ENCODE results near the gene ACADM. TPM values are rescaled to one million over a fixed set of nuclear protein-coding genes. Genes with fewer than 3 reads are reported as not detected.
A peak's percentile ranks its signal among the peaks of the same experiment; 100 is the strongest.
"Not testable (repeated sequence)": the region's sequence is repeated elsewhere in the genome, so short reads cannot be mapped to it uniquely, and the experiment has no call there.

Gene ACADM
- total RNA-seq, 3 donors from 2014 or later (not counting 1 experiment from before 2014, with no cell fraction given), result 15.2 to 20.9 (median 17.7) TPM

DNA sequence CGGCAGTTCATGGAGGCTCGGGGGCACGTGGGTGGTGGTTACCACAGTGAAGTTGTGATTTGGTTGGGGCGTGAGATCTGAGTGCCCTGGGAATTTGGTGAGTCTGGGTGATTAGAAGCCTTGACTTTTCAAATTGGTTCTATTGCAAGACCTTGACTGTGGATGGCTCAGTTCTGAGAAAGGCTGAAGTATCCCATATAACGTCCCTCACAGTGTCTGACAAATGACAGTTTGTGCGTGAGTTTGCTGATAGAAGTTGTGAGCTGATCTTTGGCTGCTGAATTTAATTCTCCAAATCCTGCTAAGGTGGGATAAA, 72.7 kb downstream of the ACADM start:
- Mint-ChIP-seq H3K4me3 (no peak overlapping the region), H3K4me1 (peaks cover 8 to 22% of the 10 kb centered on the region in 2 donors), H3K27me3 (ENCODE audit: low read depth in 2 of 2) (no peaks in the 10 kb centered on the region), H3K27ac (no peak overlapping the region), H3K9me3 (no peaks in the 10 kb centered on the region), H3K36me3 (peaks cover 9% of the 10 kb centered on the region)
- intact Hi-C loops (cut with micrococcal nuclease), result no loop called here
- ATAC-seq (no peak), DNase-seq (no peak)
- TF ChIP-seq, protein P1, sequence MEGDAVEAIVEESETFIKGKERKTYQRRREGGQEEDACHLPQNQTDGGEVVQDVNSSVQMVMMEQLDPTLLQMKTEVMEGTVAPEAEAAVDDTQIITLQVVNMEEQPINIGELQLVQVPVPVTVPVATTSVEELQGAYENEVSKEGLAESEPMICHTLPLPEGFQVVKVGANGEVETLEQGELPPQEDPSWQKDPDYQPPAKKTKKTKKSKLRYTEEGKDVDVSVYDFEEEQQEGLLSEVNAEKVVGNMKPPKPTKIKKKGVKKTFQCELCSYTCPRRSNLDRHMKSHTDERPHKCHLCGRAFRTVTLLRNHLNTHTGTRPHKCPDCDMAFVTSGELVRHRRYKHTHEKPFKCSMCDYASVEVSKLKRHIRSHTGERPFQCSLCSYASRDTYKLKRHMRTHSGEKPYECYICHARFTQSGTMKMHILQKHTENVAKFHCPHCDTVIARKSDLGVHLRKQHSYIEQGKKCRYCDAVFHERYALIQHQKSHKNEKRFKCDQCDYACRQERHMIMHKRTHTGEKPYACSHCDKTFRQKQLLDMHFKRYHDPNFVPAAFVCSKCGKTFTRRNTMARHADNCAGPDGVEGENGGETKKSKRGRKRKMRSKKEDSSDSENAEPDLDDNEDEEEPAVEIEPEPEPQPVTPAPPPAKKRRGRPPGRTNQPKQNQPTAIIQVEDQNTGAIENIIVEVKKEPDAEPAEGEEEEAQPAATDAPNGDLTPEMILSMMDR (IDR thresholded peaks at IDR 0.05), result no peak
- Histone ChIP-seq H3K27ac (ENCODE audit: low read length) (no peak overlapping the region), H3K36me3 (ENCODE audit: control insufficient read depth, insufficient read depth, low read length) (peaks cover 51% of the 10 kb centered on the region), H3K4me1 (ENCODE audit: control insufficient read depth, insufficient read depth, low read length) (no peaks in the 10 kb centered on the region), H3K9me3 (ENCODE audit: control insufficient read depth, insufficient read depth, low read length) (no peaks in the 10 kb centered on the region), H3K27me3 (ENCODE audit: control insufficient read depth, insufficient read depth, low read length) (no peaks in the 10 kb centered on the region), H3K4me3 (ENCODE audit: low read length) (no peak overlapping the region)
- WGBS (ENCODE audit: insufficient coverage), result 74% methylated on average over 6 of the region's 6 CpGs

DNA sequence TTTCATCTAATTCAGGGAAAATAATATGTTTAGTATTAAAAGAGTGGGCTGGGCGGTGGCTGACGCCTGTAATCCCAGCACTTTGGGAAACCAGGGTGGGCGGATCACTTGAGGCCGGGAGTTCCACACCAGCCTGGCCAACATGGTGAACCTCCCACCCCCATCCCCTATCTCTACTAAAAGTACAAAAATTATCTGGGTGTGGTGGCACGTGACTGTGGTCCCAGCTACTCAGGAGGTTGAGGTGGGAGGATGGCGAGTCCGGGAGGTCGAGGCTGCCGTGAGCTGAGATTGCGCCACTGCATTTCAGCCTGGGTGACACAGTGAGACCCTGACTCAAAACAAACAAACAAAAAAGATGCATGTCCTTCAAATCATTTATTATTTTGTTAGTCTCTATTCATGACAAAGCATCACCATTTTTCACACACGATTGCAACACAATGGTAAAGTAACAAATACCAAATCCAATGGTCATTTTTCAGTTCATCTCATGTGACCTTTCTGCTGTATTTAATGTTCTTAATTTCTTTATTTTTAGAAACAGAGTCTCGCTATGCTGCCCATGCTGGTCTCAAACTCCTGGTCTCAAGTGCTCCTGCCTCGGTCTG, 73.2 kb downstream of the ACADM start:
- peak overlapping the region in 1 of 2 donors; percentile 54 for H3K27ac Mint-ChIP-seq
- H3K9me3 Mint-ChIP-seq, result no peaks in the 10 kb centered on the region
- Histone ChIP-seq H3K36me3 (ENCODE audit: control insufficient read depth, insufficient read depth, low read length) (peaks cover 46% of the 10 kb centered on the region), H3K4me1 (ENCODE audit: control insufficient read depth, insufficient read depth, low read length) (no peaks in the 10 kb centered on the region), H3K27me3 (ENCODE audit: control insufficient read depth, insufficient read depth, low read length) (no peaks in the 10 kb centered on the region), H3K27ac (ENCODE audit: low read length) (no peak overlapping the region), H3K4me3 (ENCODE audit: low read length) (no peak overlapping the region), H3K9me3 (ENCODE audit: control insufficient read depth, insufficient read depth, low read length) (no peaks in the 10 kb centered on the region)
- ATAC-seq (no peak), DNase-seq (no peak)
- H3K27me3 Mint-ChIP-seq (ENCODE audit: low read depth in 2 of 2), result no peaks in the 10 kb centered on the region
- H3K4me1 Mint-ChIP-seq, result peaks cover 5 to 22% of the 10 kb centered on the region in 2 donors
- 95% methylated on average over 10 of the region's 13 CpGs for WGBS (ENCODE audit: insufficient coverage)
- intact Hi-C loops (cut with micrococcal nuclease), result no loop called here
- no peak overlapping the region for H3K4me3 Mint-ChIP-seq
- peaks cover 9% of the 10 kb centered on the region for H3K36me3 Mint-ChIP-seq
- TF ChIP-seq, protein P1 (IDR thresholded peaks at IDR 0.05), result no peak

DNA sequence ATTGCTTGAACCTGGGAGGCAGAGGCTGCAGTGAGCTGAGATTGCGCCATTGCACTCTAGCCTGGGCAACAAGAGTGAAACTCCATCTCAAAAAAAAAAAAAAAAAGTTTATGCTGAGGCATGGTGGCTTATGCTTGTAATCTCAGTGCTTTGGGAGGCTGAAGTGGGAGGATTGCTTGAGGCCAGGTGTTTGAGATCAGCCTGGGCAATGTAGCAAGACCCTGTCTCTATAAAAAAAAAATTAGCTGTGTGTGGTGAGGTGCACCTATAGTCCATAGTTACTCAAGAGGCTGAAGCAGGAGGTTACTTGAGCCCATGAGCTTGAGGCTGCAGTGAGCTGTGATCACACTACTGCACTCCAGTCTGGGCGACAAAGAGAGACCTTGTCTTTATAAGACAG, 77.0 kb downstream of the ACADM start:
- H3K27me3 ChIP-seq (ENCODE audit: control insufficient read depth, insufficient read depth, low read length); H3K27ac ChIP-seq (ENCODE audit: low read length); H3K27me3 Mint-ChIP-seq (ENCODE audit: low read depth in 2 of 2); DNase-seq; H3K9me3 ChIP-seq (ENCODE audit: control insufficient read depth, insufficient read depth, low read length); H3K4me1 Mint-ChIP-seq; ATAC-seq; H3K4me3 ChIP-seq (ENCODE audit: low read length); H3K9me3 Mint-ChIP-seq; H3K27ac Mint-ChIP-seq; H3K4me1 ChIP-seq (ENCODE audit: control insufficient read depth, insufficient read depth, low read length); H3K4me3 Mint-ChIP-seq; intact Hi-C loops (cut with micrococcal nuclease); H3K36me3 Mint-ChIP-seq: not testable (repeated sequence)
- H3K36me3 ChIP-seq (ENCODE audit: control insufficient read depth, insufficient read depth, low read length), result peaks cover 11% of the 10 kb centered on the region
- 100% methylated on average over 1 of the region's 2 CpGs for WGBS (ENCODE audit: insufficient coverage)

DNA sequence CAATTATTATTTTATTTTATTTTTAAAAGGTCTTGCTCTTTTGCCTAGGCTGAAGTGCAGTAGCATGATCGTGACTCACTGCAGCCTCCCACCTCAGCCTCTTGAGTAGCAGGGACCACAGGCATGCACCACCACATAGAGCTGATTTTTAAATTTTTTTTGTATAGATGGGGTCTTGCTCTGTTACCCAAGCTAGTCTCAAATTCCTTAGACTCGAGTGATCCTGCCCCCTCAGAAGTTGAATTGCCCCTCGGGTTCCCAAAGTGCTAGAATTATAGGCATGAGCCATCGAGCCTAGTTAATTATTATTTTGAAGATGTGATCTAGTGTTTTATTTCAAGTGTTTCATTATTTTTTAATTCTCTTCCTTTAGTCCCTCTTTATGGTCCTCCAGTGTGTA, 84.4 kb downstream of the ACADM start:
- intact Hi-C loops (cut with micrococcal nuclease), result no loop called here
- H3K27ac ChIP-seq (ENCODE audit: low read length), result no peak overlapping the region
- no peak overlapping the region for H3K4me3 Mint-ChIP-seq
- H3K27me3 ChIP-seq (ENCODE audit: control insufficient read depth, insufficient read depth, low read length), result no peaks in the 10 kb centered on the region
- TF ChIP-seq, protein P1 (IDR thresholded peaks at IDR 0.05), result no peak
- no peaks in the 10 kb centered on the region for H3K4me1 Mint-ChIP-seq
- H3K9me3 ChIP-seq (ENCODE audit: control insufficient read depth, insufficient read depth, low read length), result no peaks in the 10 kb centered on the region
- 98% methylated on average over 3 of the region's 4 CpGs for WGBS (ENCODE audit: insufficient coverage)
- no peaks in the 10 kb centered on the region for H3K27me3 Mint-ChIP-seq (ENCODE audit: low read depth in 2 of 2)
- H3K27ac Mint-ChIP-seq, result no peak overlapping the region
- no peaks in the 10 kb centered on the region for H3K36me3 Mint-ChIP-seq
- ATAC-seq (no peak), DNase-seq (no peak)
- H3K4me3 ChIP-seq (ENCODE audit: low read length), result no peak overlapping the region
- H3K36me3 ChIP-seq (ENCODE audit: control insufficient read depth, insufficient read depth, low read length), result no peaks in the 10 kb centered on the region
- H3K4me1 ChIP-seq (ENCODE audit: control insufficient read depth, insufficient read depth, low read length), result no peaks in the 10 kb centered on the region
- H3K9me3 Mint-ChIP-seq, result no peaks in the 10 kb centered on the region

DNA sequence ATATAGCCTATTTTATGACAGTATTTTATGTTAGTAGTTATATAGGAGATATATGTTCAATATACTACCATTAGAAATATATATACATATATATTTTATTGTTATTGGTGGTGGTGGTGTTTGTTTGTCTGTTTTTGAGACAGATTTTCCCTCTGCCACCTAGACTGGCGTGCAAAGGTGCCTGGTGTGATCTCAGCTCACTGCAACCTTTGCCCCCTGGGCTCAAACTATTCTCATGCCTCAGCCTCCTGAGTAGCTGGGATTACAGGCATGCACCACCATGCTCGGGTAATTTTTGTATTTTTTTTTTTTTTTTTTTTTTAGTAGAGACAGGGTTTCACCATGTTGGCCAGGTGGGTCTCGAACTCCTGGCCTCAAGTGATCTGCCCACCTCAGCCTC, 85.6 kb downstream of the ACADM start:
- H3K36me3 Mint-ChIP-seq; H3K27me3 ChIP-seq (ENCODE audit: control insufficient read depth, insufficient read depth, low read length); H3K4me1 Mint-ChIP-seq; H3K27me3 Mint-ChIP-seq (ENCODE audit: low read depth in 2 of 2); H3K4me3 ChIP-seq (ENCODE audit: low read length); H3K27ac Mint-ChIP-seq; H3K36me3 ChIP-seq (ENCODE audit: control insufficient read depth, insufficient read depth, low read length); H3K9me3 Mint-ChIP-seq; H3K4me3 Mint-ChIP-seq; DNase-seq; intact Hi-C loops (cut with micrococcal nuclease); H3K9me3 ChIP-seq (ENCODE audit: control insufficient read depth, insufficient read depth, low read length); H3K4me1 ChIP-seq (ENCODE audit: control insufficient read depth, insufficient read depth, low read length); H3K27ac ChIP-seq (ENCODE audit: low read length); ATAC-seq: not testable (repeated sequence)
- WGBS (ENCODE audit: insufficient coverage), result 89% methylated on average over 1 of the region's 3 CpGs
